Hepatocyte (in vitro differentiated cells): Measurements from ENCODE around the gene PPM1L. TPM values are rescaled to one million over a fixed set of nuclear protein-coding genes. Genes with fewer than 3 reads are reported as not detected.

Source experiments
- DNase-seq: peaks from one replicate; pipeline ENCODE4 v3.0.0-alpha.2; 2016; ENCODE audit warnings: low spot score
- H2AFZ ChIP-seq: fragments of 200-600 bp; sonication (generic); 2 replicates; pipeline ENCODE4 v1.6.0; 2016; ENCODE audit warnings: antibody characterized with exemption, mild to moderate bottlenecking
- H3K27ac ChIP-seq: fragments of 200-600 bp; sonication (generic); 2 replicates; pipeline ENCODE4 v1.5.1; 2016; ENCODE audit warnings: mild to moderate bottlenecking
- H3K27me3 ChIP-seq: fragments of 200-600 bp; sonication (generic); 2 replicates; pipeline ENCODE4 v1.6.1; 2016
- H3K36me3 ChIP-seq: fragments of 200-600 bp; sonication (generic); replicated peaks from 2 replicates; pipeline ENCODE4 v1.5.1; 2016; ENCODE audit warnings: low read depth; ENCODE audit not compliant: insufficient read depth
- H3K4me1 ChIP-seq: fragments of 200-600 bp; sonication (generic); 2 replicates; pipeline ENCODE4 v1.5.1; 2016; ENCODE audit warnings: mild to moderate bottlenecking, moderate library complexity; ENCODE audit not compliant: insufficient read depth
- H3K4me2 ChIP-seq: fragments of 200-600 bp; sonication (generic); 2 replicates; pipeline ENCODE4 v1.6.0; 2016
- H3K4me3 ChIP-seq: fragments of 200-600 bp; sonication (generic); 2 replicates; pipeline ENCODE4 v1.5.1; 2016; ENCODE audit warnings: mild to moderate bottlenecking
- H3K79me2 ChIP-seq: fragments of 200-600 bp; sonication (generic); 2 replicates; pipeline ENCODE4 v1.6.0; 2017; ENCODE audit warnings: mild to moderate bottlenecking
- H3K9me2 ChIP-seq: fragments of 200-600 bp; sonication (generic); replicated peaks from 2 replicates; pipeline ENCODE4 v1.6.0; 2017; ENCODE audit warnings: mild to moderate bottlenecking; ENCODE audit not compliant: insufficient read depth
- H3K9me3 ChIP-seq: fragments of 200-600 bp; sonication (generic); 2 replicates; pipeline ENCODE4 v1.5.1; 2016; ENCODE audit warnings: low read depth, mild to moderate bottlenecking
- H4K20me1 ChIP-seq: fragments of 200-600 bp; sonication (generic); 2 replicates; pipeline ENCODE4 v1.6.0; 2016; ENCODE audit warnings: mild to moderate bottlenecking; ENCODE audit not compliant: insufficient read depth, poor library complexity, severe bottlenecking
- EZH2 ChIP-seq: fragments of 200-600 bp; sonication (generic); IDR thresholded peaks from 2 replicates; pipeline ENCODE4 v1.6.1; 2016; ENCODE audit warnings: antibody characterized with exemption, mild to moderate bottlenecking, borderline replicate concordance
- EZH2phosphoT487 ChIP-seq: fragments of 200-600 bp; sonication (generic); IDR thresholded peaks from one replicate; pipeline ENCODE4 v1.6.1; 2018; ENCODE audit warnings: antibody characterized with exemption, mild to moderate bottlenecking, low read depth, moderate library complexity; ENCODE audit not compliant: unreplicated experiment, severe bottlenecking
- WGBS: methylation state at CpG from one replicate; pipeline ENCODE4 v1.1.6; 2016; ENCODE audit warnings: low lambda C conversion rate; ENCODE audit errors: missing lambda C conversion rate; 5-methylcytosine and 5-hydroxymethylcytosine counted together
- polyA plus RNA-seq: library from polyadenylated mRNA; unstranded; fragments of >200 nt; fragmentation: Nextera tagmentation; extraction: Ambion mirVana; gene quantifications from 2 replicates; pipeline ENCODE4 v1.2.1, GENCODE V29; 2016
- total RNA-seq: library from RNA; depleted of rRNA; stranded (reverse); fragments of >200 nt; gene quantifications from 2 replicates; pipeline ENCODE4 v1.2.3, GENCODE V29; 2014
- TF ChIP-seq, protein P1 (sequence below): fragments of 200-600 bp; sonication (generic); IDR thresholded peaks from 2 replicates; pipeline ENCODE4 v1.5.1; 2016; ENCODE audit warnings: antibody characterized with exemption, mild to moderate bottlenecking; ENCODE audit not compliant: poor library complexity

PPM1L gene
- total and polyA plus RNA-seq, 2 experiments from 2014 or later: 5.1 to 13.1 TPM

DNA sequence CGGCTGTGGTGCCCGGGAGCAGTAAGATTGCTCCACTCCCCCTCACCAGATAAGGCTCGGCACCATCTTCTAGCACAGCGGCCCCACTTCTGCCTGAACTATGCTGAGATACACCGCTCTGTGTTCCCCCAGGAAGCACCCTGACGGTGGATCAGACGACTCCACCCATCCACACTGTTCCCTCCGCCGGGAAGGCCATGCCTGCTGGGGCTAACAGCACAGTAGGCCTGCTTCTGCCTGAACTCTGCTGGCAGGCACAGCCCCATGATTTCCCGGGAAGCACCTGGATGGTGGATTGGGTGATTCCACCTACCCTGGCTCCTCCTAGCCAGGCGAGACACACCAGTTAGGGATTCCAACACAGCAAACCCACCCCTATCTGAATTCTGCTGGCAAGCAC is 36.3 kb upstream of the PPM1L start:
- no peaks in the 10 kb centered on the region for H3K27me3 ChIP-seq
- no peak for TF ChIP-seq EZH2
- DNase-seq: no peak
- H3K27ac ChIP-seq: no peak overlapping the region
- no peaks in the 10 kb centered on the region for H3K36me3 ChIP-seq
- H3K79me2 ChIP-seq: no peaks in the 10 kb centered on the region
- no peaks in the 10 kb centered on the region for H4K20me1 ChIP-seq
- H3K4me3 ChIP-seq: no peak overlapping the region
- H3K4me1 ChIP-seq: no peaks in the 10 kb centered on the region
- 89% methylated on average over 11 of the region's 11 CpGs for WGBS
- no peaks in the 10 kb centered on the region for H3K9me2 ChIP-seq
- H3K4me2 ChIP-seq: no peak overlapping the region
- no peak overlapping the region for H2AFZ ChIP-seq
- no peaks in the 10 kb centered on the region for H3K9me3 ChIP-seq

DNA sequence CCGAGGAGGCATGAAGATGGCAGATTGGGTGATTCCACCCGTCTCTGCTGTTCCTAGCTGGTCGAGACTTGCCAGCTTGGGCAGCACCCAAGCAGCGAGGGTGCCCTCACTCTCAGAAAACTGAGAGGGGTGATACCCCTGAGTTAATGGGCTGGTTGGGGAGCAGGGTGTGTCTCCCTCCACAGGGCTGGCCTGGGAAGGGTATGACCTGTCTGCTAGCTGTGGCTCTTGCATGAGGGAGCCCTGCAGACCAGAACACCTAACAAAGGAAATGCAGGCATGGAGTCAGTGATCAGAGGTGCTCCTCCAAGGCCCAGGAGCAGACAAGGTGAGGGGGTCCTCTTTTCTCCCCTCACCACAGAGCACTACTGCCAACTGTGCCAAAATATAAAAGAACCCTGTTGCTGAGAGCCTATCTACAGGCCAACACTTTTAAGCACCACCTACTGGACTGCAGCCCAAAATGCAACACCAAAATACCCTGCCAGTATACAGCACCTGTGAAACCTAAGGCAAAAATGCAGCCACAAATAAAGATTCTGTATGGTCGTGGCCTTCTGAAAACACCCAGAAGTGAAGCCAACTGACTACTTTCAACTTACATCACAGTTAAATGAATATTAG is 35.8 kb upstream of the PPM1L start:
- no peaks in the 10 kb centered on the region for H3K79me2 ChIP-seq
- no peak overlapping the region for H2AFZ ChIP-seq
- no peak overlapping the region for H3K4me3 ChIP-seq
- no peak overlapping the region for H3K27ac ChIP-seq
- H3K9me2 ChIP-seq: no peaks in the 10 kb centered on the region
- no peaks in the 10 kb centered on the region for H3K36me3 ChIP-seq
- H3K9me3 ChIP-seq: no peaks in the 10 kb centered on the region
- WGBS: 91% methylated on average over 5 of the region's 5 CpGs
- H3K4me2 ChIP-seq: no peak overlapping the region
- H3K27me3 ChIP-seq: no peaks in the 10 kb centered on the region
- TF ChIP-seq, protein P1, sequence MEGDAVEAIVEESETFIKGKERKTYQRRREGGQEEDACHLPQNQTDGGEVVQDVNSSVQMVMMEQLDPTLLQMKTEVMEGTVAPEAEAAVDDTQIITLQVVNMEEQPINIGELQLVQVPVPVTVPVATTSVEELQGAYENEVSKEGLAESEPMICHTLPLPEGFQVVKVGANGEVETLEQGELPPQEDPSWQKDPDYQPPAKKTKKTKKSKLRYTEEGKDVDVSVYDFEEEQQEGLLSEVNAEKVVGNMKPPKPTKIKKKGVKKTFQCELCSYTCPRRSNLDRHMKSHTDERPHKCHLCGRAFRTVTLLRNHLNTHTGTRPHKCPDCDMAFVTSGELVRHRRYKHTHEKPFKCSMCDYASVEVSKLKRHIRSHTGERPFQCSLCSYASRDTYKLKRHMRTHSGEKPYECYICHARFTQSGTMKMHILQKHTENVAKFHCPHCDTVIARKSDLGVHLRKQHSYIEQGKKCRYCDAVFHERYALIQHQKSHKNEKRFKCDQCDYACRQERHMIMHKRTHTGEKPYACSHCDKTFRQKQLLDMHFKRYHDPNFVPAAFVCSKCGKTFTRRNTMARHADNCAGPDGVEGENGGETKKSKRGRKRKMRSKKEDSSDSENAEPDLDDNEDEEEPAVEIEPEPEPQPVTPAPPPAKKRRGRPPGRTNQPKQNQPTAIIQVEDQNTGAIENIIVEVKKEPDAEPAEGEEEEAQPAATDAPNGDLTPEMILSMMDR: no peak
- no peak for TF ChIP-seq EZH2
- TF ChIP-seq EZH2phosphoT487: no peak
- DNase-seq: no peak
- H4K20me1 ChIP-seq: no peaks in the 10 kb centered on the region
- no peaks in the 10 kb centered on the region for H3K4me1 ChIP-seq

DNA sequence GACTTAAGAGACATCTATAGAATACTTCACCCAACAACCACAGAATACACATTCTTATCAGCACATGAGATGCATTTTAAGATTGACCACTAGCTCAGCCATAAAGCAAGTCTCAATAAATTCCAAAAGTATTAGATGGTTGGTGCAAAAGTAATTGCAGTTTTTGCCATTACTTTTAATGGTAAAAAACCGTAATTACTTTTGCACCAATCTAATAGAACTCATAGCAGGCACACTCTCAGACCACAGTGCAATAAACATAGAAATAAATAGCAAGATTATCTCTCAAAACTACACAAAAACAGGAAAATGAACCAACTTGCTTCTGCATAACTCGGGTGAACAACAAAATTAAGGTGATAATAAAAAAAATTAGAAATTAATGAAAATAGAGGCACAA is 33.7 kb upstream of the PPM1L start:
- H3K4me1 ChIP-seq: no peaks in the 10 kb centered on the region
- 88% methylated on average over 2 of the region's 2 CpGs for WGBS

DNA sequence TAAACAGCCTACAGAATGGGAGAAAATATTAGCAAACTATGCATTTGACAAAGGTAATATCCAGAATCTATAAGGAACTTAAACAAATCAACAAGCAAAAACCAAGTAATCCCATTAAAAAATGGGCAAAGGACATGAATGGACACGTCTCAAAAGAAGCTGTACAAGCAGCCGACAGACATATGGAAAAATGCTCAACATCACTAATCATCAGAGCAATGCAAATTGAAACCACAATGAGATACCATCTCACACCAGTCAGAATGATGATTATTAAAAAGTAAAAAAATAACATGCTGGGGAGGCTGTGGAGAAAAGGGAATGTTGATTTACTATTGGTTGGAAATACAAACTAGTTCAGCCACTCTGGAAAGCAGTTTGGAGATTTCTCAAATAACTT is 30.7 kb upstream of the PPM1L start:
- H2AFZ ChIP-seq: no peak overlapping the region
- H3K36me3 ChIP-seq: no peaks in the 10 kb centered on the region
- no peak for DNase-seq
- no peaks in the 10 kb centered on the region for H3K4me1 ChIP-seq
- no peaks in the 10 kb centered on the region for H4K20me1 ChIP-seq
- no peaks in the 10 kb centered on the region for H3K9me2 ChIP-seq
- H3K9me3 ChIP-seq: no peaks in the 10 kb centered on the region
- H3K27me3 ChIP-seq: no peaks in the 10 kb centered on the region
- no peak overlapping the region for H3K4me2 ChIP-seq
- TF ChIP-seq, protein P1: no peak
- TF ChIP-seq EZH2phosphoT487: no peak
- TF ChIP-seq EZH2: no peak
- WGBS: 86% methylated on average over 2 of the region's 2 CpGs
- no peak overlapping the region for H3K4me3 ChIP-seq
- no peak overlapping the region for H3K27ac ChIP-seq
- no peaks in the 10 kb centered on the region for H3K79me2 ChIP-seq

More for the DNA sequence above, 33.7 kb upstream of the PPM1L start:
- Histone ChIP-seq H3K79me2 (no peaks in the 10 kb centered on the region), H3K9me2 (no peaks in the 10 kb centered on the region), H3K36me3 (no peaks in the 10 kb centered on the region), H3K4me2 (no peak overlapping the region), H4K20me1 (no peaks in the 10 kb centered on the region), H3K27me3 (no peaks in the 10 kb centered on the region), H3K9me3 (no peaks in the 10 kb centered on the region), H3K27ac (no peak overlapping the region), H3K4me3 (no peak overlapping the region), H2AFZ (no peak overlapping the region)
- DNase-seq: no peak
- TF ChIP-seq EZH2phosphoT487 (no peak), EZH2 (no peak)
- TF ChIP-seq, protein P1: no peak
